SJCRH30 (cell line): ENCODE results near the gene NOXRED1. TPM values are rescaled to one million over a fixed set of nuclear protein-coding genes. Genes with fewer than 3 reads are reported as not detected.

ENCODE experiments used
- DNase-seq, 2 experiments: peaks; one replicate each; pipeline ENCODE4 v3.0.0-alpha.2; 2015 to 2020
- H3K27ac ChIP-seq: fragments of 250-450 bp; sonication (Bioruptor Pico); 2 replicates; pipeline ENCODE4 v1.5.1; 2020; ENCODE audit warnings: mild to moderate bottlenecking, moderate library complexity
- H3K27me3 ChIP-seq: fragments of 250-450 bp; sonication (Bioruptor Pico); 2 replicates; pipeline ENCODE4 v1.5.1; 2020; ENCODE audit warnings: mild to moderate bottlenecking, moderate library complexity
- H3K36me3 ChIP-seq: fragments of 250-450 bp; sonication (Bioruptor Pico); 2 replicates; pipeline ENCODE4 v1.5.1; 2020; ENCODE audit warnings: mild to moderate bottlenecking, moderate library complexity
- H3K4me1 ChIP-seq: fragments of 250-450 bp; sonication (Bioruptor Pico); 2 replicates; pipeline ENCODE4 v1.5.1; 2020; ENCODE audit warnings: mild to moderate bottlenecking, moderate library complexity
- H3K4me3 ChIP-seq: fragments of 250-450 bp; sonication (Bioruptor Pico); 2 replicates; pipeline ENCODE4 v1.5.1; 2020; ENCODE audit warnings: mild to moderate bottlenecking, moderate library complexity
- H3K9me3 ChIP-seq: fragments of 250-450 bp; sonication (Bioruptor Pico); replicated peaks from 2 replicates; pipeline ENCODE4 v1.5.1; 2020; ENCODE audit warnings: mild to moderate bottlenecking, moderate library complexity
- total RNA-seq: library from RNA; depleted of rRNA; stranded (reverse); fragments of >200 nt; shearing (Covaris generic); gene quantifications from 2 replicates; pipeline ENCODE4 v1.2.3, GENCODE V29; 2014; rRNA removed

The NOXRED1 gene
- total RNA-seq: 0.06 TPM in 1 of 2 replicates, not detected in the other

GRCh38 chr14:77423423-77423822 is at the start of gene NOXRED1:
TSS of gene NOXRED1 (minus strand) at chr14:77423523. CDS start at chr14:77422889, 634 bp downstream.
- H3K4me3 ChIP-seq: no peak within 1 kb of the TSS
- no peaks in the 10 kb centered on the region; the same call in 1 of the 2 replicates for H3K9me3 ChIP-seq
- H3K4me1 ChIP-seq: no peaks in the 10 kb centered on the region
- no peaks in the 10 kb centered on the region for H3K27me3 ChIP-seq
- H3K36me3 ChIP-seq: no peaks in the 10 kb centered on the region; the same call in 1 of the 2 replicates
- no peak for DNase-seq
- no peak within 1 kb of the TSS for H3K27ac ChIP-seq

- Histone ChIP-seq H3K9me3 (no peaks in the 10 kb centered on the region), H3K27me3 (peaks cover 2% of the 10 kb centered on the region; the same call in 1 of the 2 replicates), H3K27ac (no peak overlapping the region), H3K4me3 (no peak overlapping the region), H3K4me1 (no peaks in the 10 kb centered on the region), H3K36me3 (peaks cover 38% of the 10 kb centered on the region)
- no peak for DNase-seq
Observed at GRCh38 chr14:77470224-77470870, 47.0 kb upstream of the NOXRED1 start.

- Histone ChIP-seq H3K4me1 (no peaks in the 10 kb centered on the region), H3K9me3 (no peaks in the 10 kb centered on the region), H3K36me3 (peaks cover 46% of the 10 kb centered on the region), H3K27me3 (peaks cover 2% of the 10 kb centered on the region; the same call in 1 of the 2 replicates), H3K4me3 (no peak overlapping the region), H3K27ac (no peak overlapping the region)
- no peak for DNase-seq
Observed at GRCh38 chr14:77469539-77469938, 46.2 kb upstream of the NOXRED1 start.

DNA sequence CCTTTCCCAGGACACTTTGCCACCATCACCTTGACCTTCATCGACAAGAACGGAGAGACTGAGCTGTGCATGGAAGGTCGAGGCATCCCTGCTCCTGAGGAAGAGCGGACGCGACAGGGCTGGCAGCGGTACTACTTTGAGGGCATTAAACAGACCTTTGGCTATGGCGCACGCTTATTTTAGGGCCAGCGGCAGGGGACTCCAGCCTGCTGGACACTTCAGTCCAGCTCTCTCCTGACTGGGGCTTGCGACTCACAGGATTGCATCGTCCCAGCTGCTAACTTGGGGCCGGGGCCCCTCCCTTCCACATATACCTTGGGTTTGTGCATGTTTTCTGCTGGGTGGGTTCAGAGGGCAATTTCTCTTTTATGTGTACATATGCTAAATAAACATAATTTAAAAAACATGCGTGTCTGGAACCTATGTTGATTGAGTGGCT is 45.8 kb upstream of the NOXRED1 start:
- Histone ChIP-seq H3K4me1 (no peaks in the 10 kb centered on the region), H3K4me3 (no peak overlapping the region), H3K9me3 (no peaks in the 10 kb centered on the region), H3K27ac (no peak overlapping the region), H3K27me3 (peaks cover 2% of the 10 kb centered on the region; the same call in 1 of the 2 replicates), H3K36me3 (peaks cover 47% of the 10 kb centered on the region)
- no peak for DNase-seq

- no peaks in the 10 kb centered on the region for H3K9me3 ChIP-seq
- H3K4me3 ChIP-seq: no peak overlapping the region
- H3K36me3 ChIP-seq: peaks cover 57% of the 10 kb centered on the region
- no peak overlapping the region for H3K27ac ChIP-seq
- H3K27me3 ChIP-seq: no peaks in the 10 kb centered on the region; the same call in 1 of the 2 replicates
- no peak for DNase-seq
- H3K4me1 ChIP-seq: no peaks in the 10 kb centered on the region
Observed at GRCh38 chr14:77467801-77468200, 44.5 kb upstream of the NOXRED1 start.

DNA sequence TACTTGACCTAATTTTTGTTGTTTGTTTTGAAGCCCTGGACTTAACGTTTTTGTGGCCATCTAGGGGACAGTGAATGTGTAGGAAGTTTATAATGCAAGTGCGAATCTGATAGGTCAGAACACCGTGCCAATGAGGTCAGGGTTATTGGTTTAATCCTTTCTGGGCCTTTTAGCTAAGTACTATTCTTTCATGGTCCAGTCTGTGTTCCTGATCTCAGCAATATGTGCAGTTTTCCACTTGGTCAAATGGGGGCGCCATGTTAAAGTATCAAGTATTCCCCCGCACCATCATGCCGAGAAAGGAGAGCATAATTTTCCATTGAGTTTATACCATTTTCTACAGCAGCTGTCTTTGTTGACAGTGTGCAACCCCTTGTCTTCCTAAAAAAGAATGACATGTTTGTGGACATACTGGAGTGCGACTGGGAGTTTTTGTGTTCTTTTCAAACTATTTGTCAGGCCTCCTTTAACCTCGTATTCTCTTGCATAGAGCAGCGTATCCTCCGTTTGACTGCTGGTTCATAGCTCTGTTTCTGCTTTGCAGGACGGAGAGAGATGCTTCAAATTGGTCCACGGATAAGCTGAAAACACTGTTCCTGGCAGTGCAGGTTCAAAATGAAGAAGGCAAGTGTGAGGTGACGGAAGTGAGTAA is 35.9 kb upstream of the NOXRED1 start:
- Histone ChIP-seq H3K27ac (no peak overlapping the region), H3K9me3 (no peaks in the 10 kb centered on the region), H3K4me3 (peak overlapping the region; percentile 85), H3K27me3 (no peaks in the 10 kb centered on the region), H3K36me3 (peaks cover 40% of the 10 kb centered on the region), H3K4me1 (no peaks in the 10 kb centered on the region)
- peak; percentile 61 to 78 for DNase-seq

GRCh38 chr14:77458249-77458950 is 35.1 kb upstream of the NOXRED1 start:
- Histone ChIP-seq H3K9me3 (no peaks in the 10 kb centered on the region), H3K4me3 (peak overlapping the region; percentile 85)
- DNase-seq: peak; percentile 18 to 51

GRCh38 chr14:77457522-77458248 is 34.4 kb upstream of the NOXRED1 start, which contains the start of the genes AHSA1 and VIPAS39:
TSS of gene AHSA1 (plus strand) at chr14:77458093. CDS start at chr14:77458190, 97 bp downstream.
TSS of gene VIPAS39 (minus strand) at chr14:77457601. CDS start at chr14:77454102, 3,499 bp downstream.
- no peaks in the 10 kb centered on the region for H3K9me3 ChIP-seq
- peaks cover 29% of the 10 kb centered on the region for H3K36me3 ChIP-seq
- DNase-seq: peak; percentile 96 to 98
- peak within 1 kb of the TSS; percentile 92 for H3K27ac ChIP-seq
- no peaks in the 10 kb centered on the region for H3K27me3 ChIP-seq
- peak within 1 kb of the TSS; percentile 85 for H3K4me3 ChIP-seq
- H3K4me1 ChIP-seq: no peaks in the 10 kb centered on the region

More at GRCh38 chr14:77458249-77458950, 35.1 kb upstream of the NOXRED1 start:
- peaks cover 34% of the 10 kb centered on the region for H3K36me3 ChIP-seq
- no peaks in the 10 kb centered on the region for H3K27me3 ChIP-seq
- no peaks in the 10 kb centered on the region for H3K4me1 ChIP-seq
- H3K27ac ChIP-seq: peak overlapping the region; percentile 92

DNA sequence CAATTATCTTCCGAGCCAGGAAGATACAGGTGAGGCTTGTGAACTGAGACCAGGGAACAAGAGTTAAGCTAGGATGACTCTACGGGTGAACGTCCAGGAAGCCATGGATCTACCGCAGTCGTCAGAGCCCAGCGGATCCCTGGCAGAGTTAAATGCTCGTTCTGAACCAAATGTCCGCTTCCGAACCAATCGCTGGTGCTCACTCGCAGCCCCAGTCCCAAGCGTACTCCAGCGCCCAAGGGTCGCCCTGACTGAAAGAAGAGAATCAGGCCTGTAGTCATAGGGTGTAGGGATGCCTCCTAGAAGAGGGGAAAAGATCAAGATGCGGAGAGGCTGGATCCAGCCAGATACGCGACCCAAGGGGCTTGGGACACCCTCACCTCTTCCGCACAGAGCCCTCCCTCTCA is 33.8 kb upstream of the NOXRED1 start:
- peak overlapping the region; percentile 92 for H3K27ac ChIP-seq
- no peaks in the 10 kb centered on the region for H3K27me3 ChIP-seq
- H3K9me3 ChIP-seq: no peaks in the 10 kb centered on the region
- H3K36me3 ChIP-seq: peaks cover 23% of the 10 kb centered on the region
- DNase-seq: no peak
- peak overlapping the region; percentile 85 for H3K4me3 ChIP-seq
- H3K4me1 ChIP-seq: no peaks in the 10 kb centered on the region

DNA sequence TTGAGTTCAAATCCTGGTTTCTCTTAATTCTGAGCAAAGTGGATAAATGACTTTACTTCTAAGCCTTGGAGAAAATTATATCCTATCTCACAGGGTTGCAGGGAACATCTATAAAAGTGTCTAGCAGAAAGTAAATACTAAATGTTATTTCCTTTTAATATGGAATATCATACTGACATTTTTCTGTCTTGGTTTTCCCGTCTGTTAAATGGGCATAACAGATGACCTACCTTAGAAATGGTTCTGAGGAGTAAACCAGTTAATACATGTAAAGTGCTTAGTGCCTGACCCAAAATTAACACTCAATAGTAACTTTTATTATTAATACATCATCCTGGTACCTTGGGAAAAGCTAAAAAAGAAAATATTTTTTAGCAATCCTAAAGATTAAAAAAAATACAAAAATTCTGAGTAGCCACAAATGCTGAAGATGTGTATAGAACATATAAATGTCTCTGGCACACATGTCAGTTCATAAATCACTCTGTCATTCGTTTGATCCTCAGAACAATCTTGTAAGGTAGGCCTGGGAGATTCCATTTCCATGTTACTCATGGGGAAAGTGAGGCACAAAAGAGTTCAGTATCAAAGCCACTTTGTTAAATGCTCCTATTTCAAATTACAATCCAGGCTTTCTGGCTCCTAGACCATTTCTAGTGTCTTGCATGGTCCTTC is 32.8 kb upstream of the NOXRED1 start:
- Histone ChIP-seq H3K4me1 (no peaks in the 10 kb centered on the region), H3K36me3 (peaks cover 13% of the 10 kb centered on the region), H3K4me3 (peak overlapping the region; percentile 85), H3K27me3 (no peaks in the 10 kb centered on the region), H3K27ac (no peak overlapping the region), H3K9me3 (no peaks in the 10 kb centered on the region)
- no peak for DNase-seq

DNA sequence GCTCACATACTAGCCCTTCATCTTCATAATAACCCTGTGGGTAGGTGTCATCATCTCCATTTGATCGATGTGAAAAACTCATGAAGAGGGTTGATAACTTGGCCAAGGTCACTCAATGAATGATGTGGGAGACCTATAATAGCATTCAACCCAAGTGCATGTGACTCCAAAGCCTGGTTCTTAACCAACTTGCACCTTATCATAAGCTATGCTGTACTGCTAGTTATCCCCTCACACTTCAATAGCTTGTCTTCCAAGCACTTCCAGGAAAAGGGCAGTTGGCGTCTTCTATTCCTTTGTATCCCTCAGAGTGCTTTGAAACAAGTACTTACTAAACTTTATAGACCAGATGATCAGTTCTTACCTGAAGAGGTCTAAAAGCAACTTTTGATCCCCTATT is 18.9 kb upstream of the NOXRED1 start:
- H3K9me3 ChIP-seq: no peaks in the 10 kb centered on the region

DNA sequence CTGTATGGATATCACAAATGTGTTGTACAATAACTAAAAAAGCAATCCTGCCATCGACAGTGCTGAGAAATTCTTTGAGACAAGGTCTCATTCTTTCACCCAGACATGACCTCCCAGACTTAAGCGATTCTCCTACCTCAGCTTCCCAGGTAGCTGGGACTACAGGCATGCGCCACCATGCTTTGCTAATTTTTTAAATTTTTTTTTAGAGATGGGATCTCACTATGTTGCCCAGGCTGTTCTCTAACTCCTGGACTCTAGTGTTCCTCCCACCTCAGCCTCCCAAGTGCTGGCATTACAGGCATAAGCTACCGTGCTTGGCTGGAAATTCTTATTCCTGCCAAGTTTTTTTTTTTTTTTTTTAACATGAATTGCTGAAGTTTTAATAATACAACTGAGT is 16.5 kb upstream of the NOXRED1 start:
- H3K4me1 ChIP-seq: no peaks in the 10 kb centered on the region
- no peaks in the 10 kb centered on the region for H3K9me3 ChIP-seq
- H3K27ac ChIP-seq: no peak overlapping the region
- no peak for DNase-seq
- no peak overlapping the region for H3K4me3 ChIP-seq
- H3K27me3 ChIP-seq: no peaks in the 10 kb centered on the region
- peaks cover 18% of the 10 kb centered on the region for H3K36me3 ChIP-seq

More for the DNA sequence above, 18.9 kb upstream of the NOXRED1 start:
- Histone ChIP-seq H3K4me3 (no peak overlapping the region), H3K27ac (no peak overlapping the region), H3K36me3 (peaks cover 18% of the 10 kb centered on the region), H3K4me1 (no peaks in the 10 kb centered on the region), H3K27me3 (no peaks in the 10 kb centered on the region)
- DNase-seq: no peak

DNA sequence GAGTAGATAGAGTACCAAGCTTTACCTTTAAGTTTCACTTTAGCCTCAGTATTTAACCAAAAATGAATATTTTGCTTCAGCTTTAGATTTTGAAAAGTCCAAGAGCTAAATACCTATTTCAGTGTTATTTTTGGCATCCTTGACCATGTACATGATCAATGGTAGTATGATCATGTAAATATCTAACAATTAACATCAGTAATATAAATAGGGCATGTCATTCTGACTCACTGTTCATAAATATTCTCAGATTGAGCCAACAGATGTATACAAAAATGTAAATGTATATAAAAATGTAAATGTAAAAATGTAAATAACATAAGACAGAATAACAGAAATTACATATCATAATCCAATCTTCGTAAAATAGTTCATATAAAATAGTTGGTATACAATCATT is 15.3 kb upstream of the NOXRED1 start:
- no peak overlapping the region for H3K4me3 ChIP-seq
- no peak for DNase-seq
- H3K27me3 ChIP-seq: no peaks in the 10 kb centered on the region
- no peaks in the 10 kb centered on the region for H3K4me1 ChIP-seq
- H3K36me3 ChIP-seq: peaks cover 20% of the 10 kb centered on the region
- no peak overlapping the region for H3K27ac ChIP-seq
- H3K9me3 ChIP-seq: no peaks in the 10 kb centered on the region

DNA sequence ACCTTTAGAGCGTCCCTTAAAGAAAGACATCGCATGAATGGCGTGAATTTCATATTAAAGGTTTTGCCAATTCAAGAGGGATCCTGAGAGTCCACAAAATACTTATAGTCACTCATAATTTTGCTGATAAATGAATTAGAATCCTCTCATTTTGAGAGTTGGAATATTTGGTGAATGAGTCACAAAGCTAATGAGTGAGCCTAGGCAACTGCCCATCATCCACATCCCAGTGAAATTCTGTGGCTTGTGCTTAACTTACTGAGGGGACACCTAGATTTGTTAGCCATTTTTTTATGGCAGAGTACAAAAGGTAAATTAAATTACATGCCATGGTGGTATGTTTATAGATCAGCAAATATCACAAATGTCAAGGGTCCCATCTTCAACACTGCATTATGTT is 12.7 kb upstream of the NOXRED1 start:
- Histone ChIP-seq H3K4me1 (no peaks in the 10 kb centered on the region), H3K27ac (no peak overlapping the region), H3K27me3 (no peaks in the 10 kb centered on the region), H3K9me3 (no peaks in the 10 kb centered on the region), H3K36me3 (peaks cover 11% of the 10 kb centered on the region), H3K4me3 (no peak overlapping the region)
- DNase-seq: no peak
